Tibial nerve (tissue), 4 donors: ENCODE measurements around the gene PSORS1C1. TPM values are rescaled to one million over a fixed set of nuclear protein-coding genes. Genes with fewer than 3 reads are reported as not detected.

Source experiments
- DNase-seq, 2 donors: peaks; one replicate each; pipeline ENCODE4 v3.0.0-alpha.2; 2019; ENCODE audit warnings: low spot score in 2 of 2
- H3K27ac ChIP-seq, 4 donors: fragments of 200-600 bp; sonication (generic) in 3 of 4; one replicate each; pipeline ENCODE4 v1.5.1; 2017 to 2019; ENCODE audit warnings: mild to moderate bottlenecking in 1 of 4
- H3K27me3 ChIP-seq, 2 donors: fragments of 200-600 bp; sonication (generic) in 1 of 2; one replicate each; pipeline versions ENCODE4 v1.5.1 to v1.6.0; 2017 to 2019
- H3K36me3 ChIP-seq, 3 donors: fragments of 200-600 bp; sonication (generic); one replicate each; pipeline ENCODE4 v1.5.1; 2018 to 2019
- H3K4me1 ChIP-seq, 4 donors: fragments of 200-600 bp; sonication (generic) in 3 of 4; one replicate each; pipeline ENCODE4 v1.5.1; 2017 to 2019
- H3K4me3 ChIP-seq, 4 donors: fragments of 200-600 bp; sonication (generic) in 3 of 4; one replicate each; pipeline ENCODE4 v1.5.1; 2017 to 2019; ENCODE audit warnings: mild to moderate bottlenecking in 1 of 4, moderate library complexity in 1 of 4
- H3K9me3 ChIP-seq, 4 donors: fragments of 200-600 bp; sonication (generic) in 3 of 4; one replicate each; pipeline ENCODE4 v1.5.1; 2017 to 2019
- EP300 ChIP-seq, 2 donors: sonication (generic); formaldehyde crosslinking; IDR thresholded peaks; one replicate each; pipeline ENCODE4 v1.6.1; 2017; ENCODE audit warnings: antibody characterized with exemption in 2 of 2, mild to moderate bottlenecking in 1 of 2
- POLR2A ChIP-seq, 2 donors: fragments of 450-650 bp; IDR thresholded peaks; one replicate each; pipeline ENCODE4 v1.6.1; 2017; ENCODE audit warnings: antibody characterized with exemption in 2 of 2, mild to moderate bottlenecking in 2 of 2, moderate library complexity in 2 of 2
- WGBS, 2 donors: methylation state at CpG; one replicate each; pipeline ENCODE4 v1.1.5; 2018; 5-methylcytosine and 5-hydroxymethylcytosine counted together
- total RNA-seq, 4 donors: library from RNA; depleted of rRNA; stranded (reverse); fragments of >200 nt; gene quantifications; one replicate each; pipeline ENCODE4 v1.1.0, GENCODE V29; 2016
- TF ChIP-seq, protein P1 (sequence below), 5 experiments: fragments of 200-600 bp in 3 of 5; fragments of 450-650 bp in 2 of 5; sonication (generic) in 3 of 5; IDR thresholded peaks; one replicate each; pipeline ENCODE4 v1.5.1; 2016 to 2019; ENCODE audit warnings: antibody characterized with exemption in 5 of 5, mild to moderate bottlenecking in 3 of 5, moderate library complexity in 2 of 5

Gene PSORS1C1
- total RNA-seq, 4 donors from 2014 or later = 0.42 to 8.5 (median 2.2) TPM

DNA sequence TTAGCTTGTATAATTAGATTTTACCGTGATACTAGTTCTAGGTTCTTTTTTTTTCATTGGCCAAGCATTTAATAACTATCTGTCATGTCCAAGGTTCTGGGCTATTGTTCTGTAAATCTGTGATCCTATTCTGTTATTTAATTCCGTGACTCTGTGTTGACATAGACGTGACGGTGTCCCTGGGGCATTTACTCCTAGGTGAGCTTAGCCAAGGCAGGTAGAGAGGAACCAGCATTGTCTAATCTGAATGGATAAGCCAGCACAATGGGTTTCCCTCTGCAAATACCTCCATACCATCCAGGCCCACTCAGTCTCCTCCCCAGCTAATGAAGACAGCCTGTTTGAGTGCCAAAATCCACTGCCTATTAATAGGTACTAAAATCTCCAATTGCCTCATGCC is 14.5 kb downstream of the PSORS1C1 start:
- no peak for DNase-seq
- Histone ChIP-seq H3K9me3 (no peaks in the 10 kb centered on the region), H3K4me1 (peaks cover 0 to 8% (median 0%) of the 10 kb centered on the region in 4 donors), H3K27me3 (no peaks in the 10 kb centered on the region), H3K27ac (no peak overlapping the region), H3K4me3 (no peak overlapping the region), H3K36me3 (no peaks in the 10 kb centered on the region)
- TF ChIP-seq POLR2A (IDR thresholded peaks at IDR 0.05) = no peak
- no peak for TF ChIP-seq EP300 (IDR thresholded peaks at IDR 0.05)
- TF ChIP-seq, protein P1, sequence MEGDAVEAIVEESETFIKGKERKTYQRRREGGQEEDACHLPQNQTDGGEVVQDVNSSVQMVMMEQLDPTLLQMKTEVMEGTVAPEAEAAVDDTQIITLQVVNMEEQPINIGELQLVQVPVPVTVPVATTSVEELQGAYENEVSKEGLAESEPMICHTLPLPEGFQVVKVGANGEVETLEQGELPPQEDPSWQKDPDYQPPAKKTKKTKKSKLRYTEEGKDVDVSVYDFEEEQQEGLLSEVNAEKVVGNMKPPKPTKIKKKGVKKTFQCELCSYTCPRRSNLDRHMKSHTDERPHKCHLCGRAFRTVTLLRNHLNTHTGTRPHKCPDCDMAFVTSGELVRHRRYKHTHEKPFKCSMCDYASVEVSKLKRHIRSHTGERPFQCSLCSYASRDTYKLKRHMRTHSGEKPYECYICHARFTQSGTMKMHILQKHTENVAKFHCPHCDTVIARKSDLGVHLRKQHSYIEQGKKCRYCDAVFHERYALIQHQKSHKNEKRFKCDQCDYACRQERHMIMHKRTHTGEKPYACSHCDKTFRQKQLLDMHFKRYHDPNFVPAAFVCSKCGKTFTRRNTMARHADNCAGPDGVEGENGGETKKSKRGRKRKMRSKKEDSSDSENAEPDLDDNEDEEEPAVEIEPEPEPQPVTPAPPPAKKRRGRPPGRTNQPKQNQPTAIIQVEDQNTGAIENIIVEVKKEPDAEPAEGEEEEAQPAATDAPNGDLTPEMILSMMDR (IDR thresholded peaks at IDR 0.05) = no peak
- WGBS, 2 donors = 57 to 61% methylated on average over 4 of the region's 4 CpGs

DNA sequence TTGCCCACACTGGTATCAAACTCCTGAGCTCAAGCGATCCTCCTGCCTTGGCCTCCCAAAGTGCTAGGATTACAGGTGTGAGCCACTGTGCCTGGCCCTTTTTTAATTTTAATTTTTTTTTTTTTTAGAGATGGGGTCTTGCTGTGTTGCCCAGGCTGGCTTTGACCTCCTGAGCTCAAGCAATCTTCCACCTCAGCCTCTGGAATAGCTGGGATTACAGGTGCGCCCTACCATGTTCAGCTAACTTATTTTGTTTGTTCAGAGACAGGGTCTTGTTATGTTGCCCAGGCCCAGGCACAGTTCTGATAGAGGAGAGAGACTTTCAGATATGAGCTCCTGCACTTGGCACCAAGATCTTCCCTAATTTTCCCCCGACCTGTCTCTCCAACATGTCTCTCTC is 16.2 kb downstream of the PSORS1C1 start:
- no peak overlapping the region for H3K27ac ChIP-seq
- no peaks in the 10 kb centered on the region for H3K36me3 ChIP-seq
- 91 to 94% methylated on average over 3 of the region's 3 CpGs for WGBS, 2 donors
- no peak for TF ChIP-seq POLR2A (IDR thresholded peaks at IDR 0.05)
- TF ChIP-seq, protein P1 (IDR thresholded peaks at IDR 0.05) = no peak
- TF ChIP-seq EP300 (IDR thresholded peaks at IDR 0.05) = no peak
- no peaks in the 10 kb centered on the region for H3K4me1 ChIP-seq
- no peaks in the 10 kb centered on the region for H3K9me3 ChIP-seq
- no peak for DNase-seq
- H3K4me3 ChIP-seq = no peak overlapping the region
- H3K27me3 ChIP-seq = no peaks in the 10 kb centered on the region

DNA sequence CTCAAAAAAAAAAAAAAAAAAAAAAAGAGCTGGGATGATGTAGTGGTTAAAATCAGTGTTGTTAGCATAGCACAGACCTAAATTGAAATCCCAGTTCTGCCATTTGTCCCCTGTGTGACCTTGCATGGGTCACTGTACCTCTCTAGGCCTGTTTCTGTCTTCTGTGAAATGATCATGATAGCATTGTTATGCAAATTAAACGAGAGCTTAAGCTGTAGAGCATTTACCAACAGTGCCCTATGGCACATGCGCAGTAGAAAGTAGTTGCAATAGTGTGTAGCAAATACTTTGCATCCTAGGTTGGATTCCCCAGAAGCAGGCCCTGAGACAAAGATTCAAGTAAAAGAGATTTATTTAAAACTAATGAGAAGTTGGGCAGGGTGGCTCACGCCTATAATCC is 17.0 kb downstream of the PSORS1C1 start:
- no peak for DNase-seq
- H3K27ac ChIP-seq = no peak overlapping the region
- 88 to 89% methylated on average over 3 of the region's 3 CpGs for WGBS, 2 donors
- no peak for TF ChIP-seq EP300 (IDR thresholded peaks at IDR 0.05)
- TF ChIP-seq POLR2A (IDR thresholded peaks at IDR 0.05) = no peak
- TF ChIP-seq, protein P1 (IDR thresholded peaks at IDR 0.05) = no peak
- H3K36me3 ChIP-seq = no peaks in the 10 kb centered on the region
- no peaks in the 10 kb centered on the region for H3K9me3 ChIP-seq
- no peaks in the 10 kb centered on the region for H3K4me1 ChIP-seq
- no peak overlapping the region for H3K4me3 ChIP-seq
- H3K27me3 ChIP-seq = no peaks in the 10 kb centered on the region

DNA sequence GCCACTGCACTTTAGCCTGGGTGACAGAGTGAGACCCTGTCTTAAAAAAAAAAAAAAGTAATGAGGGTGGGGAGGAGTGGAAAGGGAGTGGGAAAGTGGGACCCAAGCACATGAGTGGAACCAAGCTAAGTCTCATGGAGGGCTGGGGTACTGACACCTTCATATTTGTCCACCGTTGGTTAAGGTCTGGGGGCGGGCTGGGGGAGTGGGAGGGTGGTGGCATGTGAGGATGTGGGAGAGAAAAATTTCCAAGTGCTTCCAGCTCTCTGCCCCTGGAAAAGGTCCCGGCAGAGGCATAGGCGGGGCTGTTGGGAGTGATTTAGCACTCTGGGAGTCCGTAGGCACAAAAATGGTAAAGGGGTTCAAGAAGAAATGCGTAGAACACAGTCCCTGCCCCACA is 18.2 kb downstream of the PSORS1C1 start:
- H3K27me3 ChIP-seq = no peaks in the 10 kb centered on the region
- peaks cover 0 to 4% (median 0%) of the 10 kb centered on the region in 4 donors for H3K4me1 ChIP-seq
- no peak overlapping the region for H3K4me3 ChIP-seq
- no peak overlapping the region for H3K27ac ChIP-seq
- 57 to 63% methylated on average over 6 of the region's 6 CpGs for WGBS, 2 donors
- TF ChIP-seq, protein P1 (IDR thresholded peaks at IDR 0.05) = no peak
- TF ChIP-seq POLR2A (IDR thresholded peaks at IDR 0.05) (no peak), EP300 (IDR thresholded peaks at IDR 0.05) (no peak)
- H3K36me3 ChIP-seq = no peaks in the 10 kb centered on the region
- no peak for DNase-seq
- H3K9me3 ChIP-seq = no peaks in the 10 kb centered on the region

DNA sequence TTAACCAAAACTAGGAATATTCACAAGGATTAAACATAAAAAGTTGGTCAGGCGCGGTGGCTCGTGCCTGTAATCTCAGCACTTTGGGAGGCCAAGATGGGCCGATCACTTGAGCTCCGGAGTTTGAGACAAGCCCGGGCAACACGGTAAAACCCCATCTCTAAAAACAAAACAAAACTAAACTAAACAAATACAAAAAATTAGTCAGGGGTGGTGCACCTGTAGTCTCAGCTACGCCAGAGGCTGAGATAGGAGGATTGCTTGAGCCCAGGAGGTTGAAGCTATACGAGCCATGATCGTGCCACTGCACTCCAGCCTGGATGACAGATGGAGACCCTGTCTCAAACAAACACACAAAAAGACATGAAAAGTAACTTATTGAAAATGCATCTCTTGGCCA is 21.1 kb downstream of the PSORS1C1 start:
- WGBS, 2 donors = 85 to 92% methylated on average over 10 of the region's 10 CpGs
- no peak for DNase-seq

More for the DNA sequence above, 21.1 kb downstream of the PSORS1C1 start:
- Histone ChIP-seq H3K4me1 (peaks cover 0 to 9% (median 0%) of the 10 kb centered on the region in 4 donors), H3K27ac (no peak overlapping the region), H3K27me3 (no peaks in the 10 kb centered on the region), H3K9me3 (no peaks in the 10 kb centered on the region), H3K36me3 (no peaks in the 10 kb centered on the region), H3K4me3 (no peak overlapping the region)
- no peak for TF ChIP-seq POLR2A (IDR thresholded peaks at IDR 0.05)
- TF ChIP-seq, protein P1 (IDR thresholded peaks at IDR 0.05) = no peak
- no peak for TF ChIP-seq EP300 (IDR thresholded peaks at IDR 0.05)
